B cell (primary cell): ENCODE results near the gene RPL35. TPM values are rescaled to one million over a fixed set of nuclear protein-coding genes. Genes with fewer than 3 reads are reported as not detected.

ENCODE experiments used
- ATAC-seq: fragments of 200-7000 bp; cut with Tn5 transposase; one replicate; pipeline ENCODE4 v1.10.0; 2021; ENCODE audit warnings: low read depth, mild to moderate bottlenecking, moderate number of reproducible peaks, moderate library complexity
- CTCF ChIA-PET: fragments of 350-600 bp; sonication (Branson Sonifier 250); formaldehyde crosslinking; loops from one replicate; lab custom pipeline; 2021; ENCODE audit warnings: antibody characterized with exemption, inconsistent platforms; lab: Charles Lee
- POLR2A ChIA-PET: fragments of 350-600 bp; sonication (Branson Sonifier 250); formaldehyde crosslinking; loops from one replicate; lab custom pipeline; 2021; ENCODE audit warnings: antibody characterized with exemption; lab: Charles Lee
- DNase-seq: peaks from one replicate; pipeline ENCODE4 v3.0.0; 2013
- H2AFZ ChIP-seq: 2 replicates; pipeline ENCODE4 v1.6.1; 2012; ENCODE audit warnings: mild to moderate bottlenecking, low read depth, low read length; ENCODE audit not compliant: insufficient read depth, poor library complexity, severe bottlenecking
- H3K27ac ChIP-seq, 2 donors: 1 replicate in 1 of 2; 2 replicates in 1 of 2; pipeline ENCODE4 v1.5.1; 2012 to 2013; ENCODE audit warnings: low read length in 2 of 2, mild to moderate bottlenecking in 2 of 2, moderate library complexity in 1 of 2
- H3K27me3 ChIP-seq, 4 experiments: fragments of 200-600 bp in 1 of 4; sonication (generic) in 1 of 4; replicated peaks in 1 of 4; 1 replicate in 2 of 4; 2 replicates in 2 of 4; pipeline versions ENCODE4 v1.6.1 to v1.7.0; 2013 to 2016; ENCODE audit warnings: low read length in 3 of 4, mild to moderate bottlenecking in 2 of 4, mixed read lengths in 1 of 4, moderate library complexity in 1 of 4; ENCODE audit not compliant: insufficient read depth in 4 of 4, control insufficient read depth in 3 of 4; ENCODE audit errors: control extremely low read depth in 1 of 4
- H3K36me3 ChIP-seq, 2 experiments: replicated peaks in 1 of 2; 1 replicate in 1 of 2; 2 replicates in 1 of 2; pipeline versions ENCODE4 v1.6.1 to v1.7.1; 2013; ENCODE audit warnings: low read length in 1 of 2; ENCODE audit not compliant: insufficient read depth in 2 of 2, control insufficient read depth in 1 of 2; ENCODE audit errors: control extremely low read depth in 1 of 2, extremely low read depth in 1 of 2
- H3K4me1 ChIP-seq, 2 donors: fragments of 200-600 bp in 1 of 2; sonication (generic) in 1 of 2; 1 replicate in 1 of 2; 2 replicates in 1 of 2; pipeline versions ENCODE4 v1.5.1 to v1.6.1; 2013 to 2017; ENCODE audit warnings: low read length in 2 of 2; ENCODE audit not compliant: control insufficient read depth in 2 of 2, insufficient read depth in 2 of 2
- H3K4me2 ChIP-seq: replicated peaks from 2 replicates; pipeline ENCODE3; 2012; ENCODE audit warnings: mild to moderate bottlenecking, low read depth, low read length; ENCODE audit not compliant: poor library complexity, severe bottlenecking
- H3K4me3 ChIP-seq, 5 experiments: fragments of 200-600 bp in 1 of 5; sonication (generic) in 1 of 5; 1 replicate in 3 of 5; 2 replicates in 2 of 5; pipeline versions ENCODE4 v1.5.1 to v1.7.0; 2011 to 2016; ENCODE audit warnings: low read length in 4 of 5, mild to moderate bottlenecking in 4 of 5, low read depth in 2 of 5, control low read depth in 1 of 5, moderate library complexity in 1 of 5; ENCODE audit not compliant: insufficient read depth in 1 of 5; ENCODE audit errors: control extremely low read depth in 1 of 5, extremely low read depth in 1 of 5
- H3K79me2 ChIP-seq: fragments of 200-600 bp; sonication (generic); one replicate; pipeline ENCODE4 v1.6.0; 2016; ENCODE audit warnings: low read length; ENCODE audit not compliant: control insufficient read depth, insufficient read depth
- H3K9ac ChIP-seq: fragments of 200-600 bp; sonication (generic); 2 replicates; pipeline ENCODE4 v1.6.1; 2017; ENCODE audit warnings: mild to moderate bottlenecking, low read length, moderate library complexity
- H3K9me3 ChIP-seq, 3 donors: one replicate each; pipeline versions ENCODE4 v1.6.1 to v1.7.1; 2013; ENCODE audit warnings: low read length in 2 of 3; ENCODE audit not compliant: control insufficient read depth in 2 of 3, insufficient read depth in 1 of 3; ENCODE audit errors: control extremely low read depth in 1 of 3
- H4K20me1 ChIP-seq: 2 replicates; pipeline ENCODE4 v1.6.0; 2012; ENCODE audit warnings: mild to moderate bottlenecking, low read length; ENCODE audit not compliant: insufficient read depth, control insufficient read depth, poor library complexity, severe bottlenecking
- H3K27ac Mint-ChIP-seq: one replicate; pipeline ENCODE4 v1.8.0; 2021; ENCODE audit warnings: mixed read lengths
- H3K27me3 Mint-ChIP-seq: one replicate; pipeline ENCODE4 v1.8.0; 2021; ENCODE audit warnings: mixed read lengths
- H3K4me1 Mint-ChIP-seq: one replicate; pipeline ENCODE4 v1.8.0; 2021; ENCODE audit warnings: mixed read lengths
- H3K4me3 Mint-ChIP-seq: one replicate; pipeline ENCODE4 v1.8.0; 2021; ENCODE audit warnings: mixed read lengths
- H3K9me3 Mint-ChIP-seq: one replicate; pipeline ENCODE4 v1.8.0; 2022; ENCODE audit warnings: mixed read lengths; ENCODE audit not compliant: insufficient read depth
- EZH2 ChIP-seq: IDR thresholded peaks from 2 replicates; pipeline ENCODE4 v1.6.1; 2012; ENCODE audit warnings: borderline replicate concordance, low read depth, mild to moderate bottlenecking, moderate library complexity, low read length; ENCODE audit not compliant: insufficient read depth, poor library complexity, severe bottlenecking
- WGBS: methylation state at CpG from one replicate; pipeline ENCODE4 v1.1.5; 2013; ENCODE audit warnings: missing lambda C conversion rate; ENCODE audit not compliant: insufficient coverage; 5-methylcytosine and 5-hydroxymethylcytosine counted together
- intact Hi-C: fragments of 100-400 bp; cut with micrococcal nuclease; formaldehyde crosslinking; loops from one replicate; pipeline ENCODE4 v1.10.0; 2022
- polyA plus RNA-seq: library from polyadenylated mRNA; depleted of rRNA; stranded (reverse); fragments of >200 nt; gene quantifications from 2 replicates; pipeline ENCODE4 v1.2.3, GENCODE V29; 2012
- small RNA-seq: library from RNA; depleted of rRNA; stranded (forward); fragments of <200 nt; gene quantifications from one replicate; pipeline ENCODE3, GENCODE V24; 2012; ENCODE audit warnings: low replicate concordance, low read depth; ENCODE audit not compliant: insufficient read length
- total RNA-seq, 2 donors: library from RNA; stranded (reverse); fragments of 120-200 nt in 1 of 2; gene quantifications; 1 replicate in 1 of 2; 2 replicates in 1 of 2; pipeline versions ENCODE4 v1.2.3 to v1.2.4, GENCODE V29; 2013 to 2022
- TF ChIP-seq, protein P1 (sequence below): fragments of 200-600 bp; IDR thresholded peaks from one replicate; pipeline ENCODE4 v1.8.0; 2022; ENCODE audit warnings: antibody characterized with exemption, mild to moderate bottlenecking

RPL35 gene
- total and polyA plus RNA-seq, 2 donors (not counting 1 experiment from before 2014, with no cell fraction given): 1,609 to 3,858 TPM

DNA sequence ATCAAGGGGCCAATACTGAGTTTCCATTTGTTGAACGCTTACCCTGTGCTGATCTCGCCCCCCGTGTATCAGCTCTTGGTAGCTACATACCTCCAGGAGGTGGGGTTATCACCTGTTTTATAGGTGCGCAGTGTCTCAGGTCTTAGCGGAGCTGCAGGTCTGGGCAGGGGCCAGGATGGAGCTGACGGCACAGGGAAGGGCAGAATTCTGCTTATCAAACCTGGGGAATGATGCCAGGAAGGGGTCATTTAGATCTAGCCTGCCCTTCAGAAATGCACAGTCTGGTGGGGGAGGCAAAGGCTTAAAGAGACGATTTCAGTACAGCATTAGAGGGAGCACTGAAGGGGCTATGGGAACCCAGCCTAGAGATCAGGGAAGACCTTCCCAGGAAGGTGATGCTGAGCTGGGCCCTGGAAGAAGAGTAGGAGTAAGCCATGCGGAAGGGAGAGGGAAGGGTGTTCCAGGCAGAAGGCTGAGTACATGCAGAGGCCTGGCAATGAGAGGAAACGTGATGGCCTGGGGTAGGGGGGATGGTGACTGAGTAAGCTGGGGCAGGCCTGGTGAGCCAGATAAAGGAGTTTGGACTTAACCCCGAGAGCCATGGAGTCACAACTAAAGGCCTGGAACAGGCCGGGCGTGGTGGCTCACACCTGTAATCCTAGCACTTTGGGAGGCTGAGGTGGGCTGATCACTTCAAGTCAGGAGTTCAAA, 53.4 kb downstream of the RPL35 start:
- WGBS: 97% methylated on average over 12 of the region's 12 CpGs
- Histone ChIP-seq H3K27ac (no peak overlapping the region), H3K79me2 (no peaks in the 10 kb centered on the region), H4K20me1 (no peaks in the 10 kb centered on the region), H3K9me3 (no peaks in the 10 kb centered on the region), H3K27me3 (no peaks in the 10 kb centered on the region), H3K9ac (no peak overlapping the region), H3K36me3 (no peaks in the 10 kb centered on the region), H3K4me2 (no peak overlapping the region), H2AFZ (no peak overlapping the region), H3K4me1 (no peaks in the 10 kb centered on the region), H3K4me3 (no peak overlapping the region)
- Mint-ChIP-seq H3K27ac (no peak overlapping the region), H3K4me1 (peaks cover 5% of the 10 kb centered on the region), H3K27me3 (no peaks in the 10 kb centered on the region), H3K9me3 (no peaks in the 10 kb centered on the region), H3K4me3 (no peak overlapping the region)
- no peak for ATAC-seq
- CTCF ChIA-PET: no interaction called here
- TF ChIP-seq EZH2: no peak
- TF ChIP-seq, protein P1, sequence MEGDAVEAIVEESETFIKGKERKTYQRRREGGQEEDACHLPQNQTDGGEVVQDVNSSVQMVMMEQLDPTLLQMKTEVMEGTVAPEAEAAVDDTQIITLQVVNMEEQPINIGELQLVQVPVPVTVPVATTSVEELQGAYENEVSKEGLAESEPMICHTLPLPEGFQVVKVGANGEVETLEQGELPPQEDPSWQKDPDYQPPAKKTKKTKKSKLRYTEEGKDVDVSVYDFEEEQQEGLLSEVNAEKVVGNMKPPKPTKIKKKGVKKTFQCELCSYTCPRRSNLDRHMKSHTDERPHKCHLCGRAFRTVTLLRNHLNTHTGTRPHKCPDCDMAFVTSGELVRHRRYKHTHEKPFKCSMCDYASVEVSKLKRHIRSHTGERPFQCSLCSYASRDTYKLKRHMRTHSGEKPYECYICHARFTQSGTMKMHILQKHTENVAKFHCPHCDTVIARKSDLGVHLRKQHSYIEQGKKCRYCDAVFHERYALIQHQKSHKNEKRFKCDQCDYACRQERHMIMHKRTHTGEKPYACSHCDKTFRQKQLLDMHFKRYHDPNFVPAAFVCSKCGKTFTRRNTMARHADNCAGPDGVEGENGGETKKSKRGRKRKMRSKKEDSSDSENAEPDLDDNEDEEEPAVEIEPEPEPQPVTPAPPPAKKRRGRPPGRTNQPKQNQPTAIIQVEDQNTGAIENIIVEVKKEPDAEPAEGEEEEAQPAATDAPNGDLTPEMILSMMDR: no peak
- no peak for DNase-seq
- intact Hi-C loops: no loop called here
- POLR2A ChIA-PET: no interaction called here

Small RNA genes within 50 kb of the gene (small RNA-seq; reads per million reads assigned to genes)
- not detected for gene RNU4-82P

Other genes with a start within 250 kb of the RPL35 start
- gene NR6A1, start 90.6 kb downstream of the RPL35 start, total RNA-seq: 0.66 and 0.67 TPM in 2 replicates
- 0.09 and 0.13 TPM in 2 replicates for gene NR6A1, start 90.6 kb downstream of the RPL35 start, polyA plus RNA-seq
- 0.73 and 0.76 TPM in 2 replicates for gene OLFML2A, start 84.8 kb downstream of the RPL35 start, total RNA-seq
- 0.88 and 1.2 TPM in 2 replicates for gene OLFML2A, start 84.8 kb downstream of the RPL35 start, polyA plus RNA-seq
- gene WDR38, start 8.5 kb downstream of the RPL35 start, total RNA-seq: not detected in 2 replicates
- gene WDR38, start 8.5 kb downstream of the RPL35 start, polyA plus RNA-seq: not detected in 2 replicates
- gene ARPC5L, start 173 bp upstream of the RPL35 start, total RNA-seq: 37.3 and 41.2 TPM in 2 replicates
- gene ARPC5L, start 173 bp upstream of the RPL35 start, polyA plus RNA-seq: 66.3 and 155 TPM in 2 replicates
- gene GOLGA1, start 79.1 kb upstream of the RPL35 start, total RNA-seq: 24.6 and 26.2 TPM in 2 replicates
- gene GOLGA1, start 79.1 kb upstream of the RPL35 start, polyA plus RNA-seq: 13.4 and 18.3 TPM in 2 replicates